Testis (tissue), 3 donors: ENCODE results near the gene OR4N2. TPM values are rescaled to one million over a fixed set of nuclear protein-coding genes. Genes with fewer than 3 reads are reported as not detected.
"Not testable (repeated sequence)": the region's sequence is repeated elsewhere in the genome, so short reads cannot be mapped to it uniquely, and the experiment has no call there.

ENCODE experiments used
- DNase-seq: peaks from one replicate; pipeline ENCODE4 v3.0.0-alpha.2; 2019
- H3K27ac ChIP-seq, 2 donors: fragments of 200-600 bp; sonication (generic); one replicate each; pipeline ENCODE4 v1.5.1; 2019
- H3K27me3 ChIP-seq: fragments of 200-600 bp; sonication (generic); one replicate; pipeline ENCODE4 v1.5.1; 2019
- H3K36me3 ChIP-seq: fragments of 200-600 bp; sonication (generic); one replicate; pipeline ENCODE4 v1.5.1; 2017; ENCODE audit warnings: low read depth; ENCODE audit errors: missing control alignments
- H3K4me1 ChIP-seq: fragments of 200-600 bp; sonication (generic); one replicate; pipeline ENCODE4 v1.5.1; 2019
- H3K4me3 ChIP-seq, 2 donors: fragments of 200-600 bp; sonication (generic); one replicate each; pipeline ENCODE4 v1.5.1; 2017 to 2019
- H3K9me3 ChIP-seq: fragments of 200-600 bp; sonication (generic); one replicate; pipeline ENCODE4 v1.5.1; 2017
- POLR2A ChIP-seq: fragments of 450-650 bp; IDR thresholded peaks from one replicate; pipeline ENCODE4 v1.6.1; 2017; ENCODE audit warnings: antibody characterized with exemption, mild to moderate bottlenecking, moderate library complexity
- WGBS, 2 donors: methylation state at CpG; one replicate each; pipeline ENCODE4 v1.1.5; 2018; 5-methylcytosine and 5-hydroxymethylcytosine counted together
- intact Hi-C: fragments of 100-400 bp; cut with DNase I; formaldehyde crosslinking; loops from one replicate; pipeline ENCODE4 v1.15.1; 2023; ENCODE audit warnings: low total_unique reads
- polyA plus RNA-seq: library from polyadenylated mRNA; stranded (reverse); fragments of 350-450 nt; fragmentation: Illumina TruSeq; extraction: RNeasy Lipid Tissue Mini Kit (QIAGEN cat#74804); gene quantifications from one replicate; pipeline ENCODE4 v1.2.3, GENCODE V29; 2014; ENCODE audit warnings: low read depth, low replicate concordance; ENCODE audit not compliant: insufficient read depth
- total RNA-seq, 2 donors: library from RNA; depleted of rRNA; stranded (reverse); fragments of >200 nt; gene quantifications; one replicate each; pipeline ENCODE4 v1.2.3, GENCODE V29; 2016
- TF ChIP-seq, protein P1 (sequence below), 3 experiments: fragments of 450-650 bp in 2 of 3; fragments of 200-600 bp in 1 of 3; sonication (generic) in 1 of 3; IDR thresholded peaks; one replicate each; pipeline ENCODE4 v1.5.1; 2016 to 2019; ENCODE audit warnings: antibody characterized with exemption in 3 of 3, mild to moderate bottlenecking in 2 of 3, moderate library complexity in 1 of 3

The OR4N2 gene
- total and polyA plus RNA-seq, 3 donors from 2014 or later = 0.31 to 1.7 TPM; not detected in 1

- TF ChIP-seq, protein P1, sequence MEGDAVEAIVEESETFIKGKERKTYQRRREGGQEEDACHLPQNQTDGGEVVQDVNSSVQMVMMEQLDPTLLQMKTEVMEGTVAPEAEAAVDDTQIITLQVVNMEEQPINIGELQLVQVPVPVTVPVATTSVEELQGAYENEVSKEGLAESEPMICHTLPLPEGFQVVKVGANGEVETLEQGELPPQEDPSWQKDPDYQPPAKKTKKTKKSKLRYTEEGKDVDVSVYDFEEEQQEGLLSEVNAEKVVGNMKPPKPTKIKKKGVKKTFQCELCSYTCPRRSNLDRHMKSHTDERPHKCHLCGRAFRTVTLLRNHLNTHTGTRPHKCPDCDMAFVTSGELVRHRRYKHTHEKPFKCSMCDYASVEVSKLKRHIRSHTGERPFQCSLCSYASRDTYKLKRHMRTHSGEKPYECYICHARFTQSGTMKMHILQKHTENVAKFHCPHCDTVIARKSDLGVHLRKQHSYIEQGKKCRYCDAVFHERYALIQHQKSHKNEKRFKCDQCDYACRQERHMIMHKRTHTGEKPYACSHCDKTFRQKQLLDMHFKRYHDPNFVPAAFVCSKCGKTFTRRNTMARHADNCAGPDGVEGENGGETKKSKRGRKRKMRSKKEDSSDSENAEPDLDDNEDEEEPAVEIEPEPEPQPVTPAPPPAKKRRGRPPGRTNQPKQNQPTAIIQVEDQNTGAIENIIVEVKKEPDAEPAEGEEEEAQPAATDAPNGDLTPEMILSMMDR (IDR thresholded peaks at IDR 0.05) = no peak
- no peak for TF ChIP-seq POLR2A
- Histone ChIP-seq H3K36me3 (no peaks in the 10 kb centered on the region), H3K4me3 (no peak overlapping the region), H3K4me1 (no peaks in the 10 kb centered on the region), H3K27me3 (no peaks in the 10 kb centered on the region), H3K27ac (no peak overlapping the region), H3K9me3 (no peaks in the 10 kb centered on the region)
- DNase-seq = no peak
- intact Hi-C loops = no loop called here
Measured at GRCh38 chr14:19851365-19851764, 47.8 kb downstream of the OR4N2 start.

GRCh38 chr14:19866061-19866669, 62.6 kb downstream of the OR4N2 start:
- H3K27me3 ChIP-seq, intact Hi-C loops, H3K36me3 ChIP-seq, H3K27ac ChIP-seq, H3K4me1 ChIP-seq, H3K9me3 ChIP-seq, DNase-seq: not testable (repeated sequence)
- 31 to 73% methylated on average over 7 to 39 of the region's 39 CpGs for WGBS, 2 donors
- H3K4me3 ChIP-seq = peak overlapping the region in 1 of 2 donors; percentile 43

DNA sequence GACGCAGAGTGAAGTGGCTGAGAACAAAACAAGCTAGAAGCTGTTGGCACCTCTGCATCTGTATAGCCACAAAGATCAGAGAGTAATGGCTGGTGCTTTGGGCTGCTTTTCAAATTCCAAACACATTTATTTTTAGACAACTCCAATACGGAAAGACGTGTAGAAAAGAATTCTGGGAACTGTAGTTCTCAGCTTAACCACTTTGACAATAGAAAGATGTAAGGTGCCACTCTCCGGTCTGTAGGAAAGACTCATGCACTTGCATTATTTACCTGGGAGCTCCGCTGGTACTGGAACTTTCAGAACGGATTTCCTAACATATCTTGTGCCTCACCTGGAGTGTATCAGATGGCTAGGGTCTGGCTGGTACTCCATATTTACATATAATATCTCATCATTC, 69.6 kb downstream of the OR4N2 start:
- H3K9me3 ChIP-seq = no peaks in the 10 kb centered on the region
- H3K4me1 ChIP-seq = no peaks in the 10 kb centered on the region
- no peak for TF ChIP-seq POLR2A
- TF ChIP-seq, protein P1 (IDR thresholded peaks at IDR 0.05) = no peak
- peak overlapping the region in 1 of 2 donors; percentile 1 for H3K4me3 ChIP-seq
- no peak for DNase-seq
- no peaks in the 10 kb centered on the region for H3K27me3 ChIP-seq
- H3K27ac ChIP-seq = no peak overlapping the region
- no peaks in the 10 kb centered on the region for H3K36me3 ChIP-seq
- intact Hi-C loops = no loop called here
- 25 to 29% methylated on average over 6 of the region's 6 CpGs for WGBS, 2 donors

DNA sequence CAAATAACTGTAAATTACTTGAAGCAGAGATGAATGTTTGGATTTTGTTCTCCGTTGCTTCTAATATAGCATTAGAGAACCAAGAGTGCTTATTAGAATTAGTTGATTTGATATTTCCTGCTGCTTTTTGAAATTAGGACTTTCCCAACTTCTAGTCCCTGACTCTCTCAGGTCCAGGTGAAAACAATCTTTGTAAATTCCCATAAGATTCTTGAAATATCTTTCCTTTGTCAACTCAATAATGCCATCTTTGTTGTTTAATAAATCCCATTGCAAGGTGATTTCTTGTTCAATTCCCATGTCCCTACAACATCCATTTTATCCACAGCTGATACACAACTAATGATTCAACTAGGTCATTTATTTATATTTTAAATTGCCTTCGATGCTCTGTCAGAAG, 71.3 kb downstream of the OR4N2 start, which contains the start of gene OR4K2:
TSS of gene OR4K2 (plus strand) at position 301 of the 400 bp plus-strand sequence. CDS start 1,126 bp downstream, outside the sequence.
- H3K4me1 ChIP-seq = no peaks in the 10 kb centered on the region
- intact Hi-C loops = no loop called here

DNA sequence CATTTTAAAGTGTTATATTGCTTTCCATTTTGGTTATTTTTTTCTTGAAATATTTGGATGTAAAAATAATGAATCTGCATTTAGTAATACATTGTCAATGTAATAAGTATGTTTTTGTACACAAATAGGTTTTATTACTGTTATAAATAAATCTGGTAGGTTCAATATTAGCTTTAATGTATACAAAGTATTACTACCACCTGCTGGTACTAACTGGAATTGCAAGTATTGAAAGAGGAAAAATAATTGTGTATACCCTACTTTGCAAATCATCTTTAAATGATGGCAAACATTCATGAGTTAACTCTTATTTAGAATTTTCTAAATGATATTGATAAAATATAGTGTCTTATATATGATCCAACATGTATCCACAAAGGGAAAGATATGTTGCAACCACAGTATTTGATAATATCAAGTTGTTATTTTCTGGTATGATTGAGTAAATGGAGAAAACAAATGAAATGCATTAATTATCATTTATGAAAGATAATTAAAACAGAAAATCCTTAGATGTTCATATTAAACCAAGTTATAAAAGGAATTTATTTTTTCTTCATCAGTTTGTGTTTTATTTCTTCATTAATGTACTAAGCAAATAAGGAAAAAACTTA, 74.6 kb downstream of the OR4N2 start:
- Histone ChIP-seq H3K27ac (no peak overlapping the region), H3K4me1 (no peaks in the 10 kb centered on the region), H3K4me3 (no peak overlapping the region), H3K36me3 (no peaks in the 10 kb centered on the region), H3K9me3 (no peaks in the 10 kb centered on the region), H3K27me3 (no peaks in the 10 kb centered on the region)
- no peak for DNase-seq
- intact Hi-C loops = no loop called here
- no peak for TF ChIP-seq POLR2A
- TF ChIP-seq, protein P1 (IDR thresholded peaks at IDR 0.05) = peak; percentile 35 to 96 (median 55)

More for the DNA sequence above, 71.3 kb downstream of the OR4N2 start, which contains the start of gene OR4K2:
- Histone ChIP-seq H3K4me3 (no peak within 1 kb of the TSS), H3K27ac (no peak within 1 kb of the TSS), H3K9me3 (no peaks in the 10 kb centered on the region), H3K27me3 (no peaks in the 10 kb centered on the region), H3K36me3 (no peaks in the 10 kb centered on the region)
- TF ChIP-seq, protein P1 (IDR thresholded peaks at IDR 0.05) = no peak
- TF ChIP-seq POLR2A = no peak
- no peak for DNase-seq
- 59 to 63% methylated on average over 2 of the region's 2 CpGs for WGBS, 2 donors

Other genes with a start within 250 kb of the OR4N2 start
- gene OR11H2, start 89.9 kb upstream of the OR4N2 start, total RNA-seq = under 1 TPM in 1 of 2 donors, not detected in 1; 0.55 TPM
- not detected for gene OR11H2, start 89.9 kb upstream of the OR4N2 start, polyA plus RNA-seq
- gene OR4Q3, start 60.2 kb upstream of the OR4N2 start, total RNA-seq = 1 to 10 TPM in 1 of 2 donors, under 1 TPM in 1; 0.87 to 1.5 TPM
- gene OR4Q3, start 60.2 kb upstream of the OR4N2 start, polyA plus RNA-seq = not detected
- under 1 TPM; 0.19 to 0.87 TPM for gene OR4M1, start 30.3 kb upstream of the OR4N2 start, total RNA-seq
- gene OR4M1, start 30.3 kb upstream of the OR4N2 start, polyA plus RNA-seq = not detected
- under 1 TPM in 1 of 2 donors, not detected in 1; 0.12 TPM for gene OR4K2, start 71.4 kb downstream of the OR4N2 start, total RNA-seq
- not detected for gene OR4K2, start 71.4 kb downstream of the OR4N2 start, polyA plus RNA-seq
- gene OR4K5, start 116.8 kb downstream of the OR4N2 start, total RNA-seq = not detected
- gene OR4K5, start 116.8 kb downstream of the OR4N2 start, polyA plus RNA-seq = not detected
- not detected for gene OR4K1, start 127.1 kb downstream of the OR4N2 start, total RNA-seq
- not detected for gene OR4K1, start 127.1 kb downstream of the OR4N2 start, polyA plus RNA-seq
- under 1 TPM in 1 of 2 donors, not detected in 1; 0.25 TPM for gene OR4K15, start 171.8 kb downstream of the OR4N2 start, total RNA-seq
- gene OR4K15, start 171.8 kb downstream of the OR4N2 start, polyA plus RNA-seq = not detected
- not detected for gene OR4Q2, start 198.4 kb downstream of the OR4N2 start, total RNA-seq
- not detected for gene OR4Q2, start 198.4 kb downstream of the OR4N2 start, polyA plus RNA-seq
- under 1 TPM; 0.31 to 0.87 TPM for gene OR4K14, start 215.5 kb downstream of the OR4N2 start, total RNA-seq
- gene OR4K14, start 215.5 kb downstream of the OR4N2 start, polyA plus RNA-seq = not detected
- gene OR4K13, start 232.3 kb downstream of the OR4N2 start, total RNA-seq = under 1 TPM; 0.06 to 0.24 TPM
- gene OR4K13, start 232.3 kb downstream of the OR4N2 start, polyA plus RNA-seq = not detected